Right kidney (tissue), 1 donor: ENCODE data around the gene PELI1.

ENCODE experiments used
- DNase-seq: peaks from one replicate; pipeline ENCODE4 v3.0.0-alpha.2; 2016

The PELI1 gene

GRCh38 chr2:64162516-64162915 lies 18.3 kb upstream of the PELI1 start:
- no peak for DNase-seq

DNA sequence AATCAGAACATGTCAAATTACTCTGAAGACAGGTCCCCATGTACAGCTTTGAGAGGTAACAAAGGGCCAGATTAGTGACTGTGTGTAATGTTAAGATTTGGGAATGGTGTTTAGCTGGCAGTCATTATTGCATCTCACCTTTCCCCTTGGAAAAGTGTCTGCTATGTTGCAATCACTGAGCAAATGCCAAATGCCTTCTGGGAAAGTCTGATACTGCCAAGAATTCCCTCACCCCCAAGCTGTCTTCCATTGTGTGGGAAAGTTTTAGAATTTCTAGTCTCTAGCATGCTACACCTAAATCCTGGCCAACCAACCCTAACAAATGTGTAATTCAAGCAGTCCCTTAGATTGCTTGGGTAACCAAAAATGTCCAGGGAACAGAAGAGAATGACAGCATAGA lies 13.6 kb upstream of the PELI1 start:
- DNase-seq: no peak

DNA sequence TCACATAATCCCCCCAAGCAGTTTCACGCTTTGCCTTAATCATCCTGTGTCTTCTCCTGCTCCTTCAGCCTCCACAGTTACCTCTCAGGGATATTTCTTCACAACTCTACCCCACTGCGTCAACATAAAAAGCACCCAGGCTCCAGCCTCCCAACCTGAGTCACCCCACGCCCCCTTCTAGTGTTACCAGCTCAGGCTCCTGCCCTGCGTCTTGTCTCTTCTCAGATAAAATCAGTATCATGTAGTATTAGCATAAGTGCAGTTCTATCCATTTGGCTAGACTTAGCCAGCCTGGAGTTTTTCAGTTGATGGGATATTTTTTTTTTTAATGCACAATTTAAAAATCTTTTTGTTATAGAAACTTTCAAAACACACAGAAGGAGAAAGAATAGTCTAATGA lies 9.6 kb upstream of the PELI1 start:
- no peak for DNase-seq

DNA sequence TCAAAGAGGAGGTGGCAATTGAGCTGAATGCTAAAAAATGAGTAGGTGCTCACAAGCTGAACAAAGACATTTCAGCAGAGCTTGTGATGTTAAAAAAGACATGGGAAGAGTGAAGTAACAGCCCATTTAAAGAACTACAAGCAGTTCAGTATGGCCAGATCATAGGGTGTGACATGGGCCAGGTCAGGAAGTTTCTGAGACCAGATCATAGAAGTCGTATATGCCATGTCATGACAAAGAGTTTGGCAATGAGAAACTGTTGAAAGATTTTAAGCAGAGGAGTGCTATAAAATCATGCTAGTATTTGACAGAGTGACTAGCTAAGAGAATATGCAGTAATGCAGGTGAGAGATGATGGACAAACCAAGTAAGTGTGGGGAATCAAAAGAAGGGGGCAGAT lies 7.3 kb upstream of the PELI1 start:
- DNase-seq: no peak

GRCh38 chr2:64145714-64146113 lies 1.5 kb upstream of the PELI1 start:
- no peak for DNase-seq

GRCh38 chr2:64145119-64145518 lies 899 bp upstream of the PELI1 start:
- DNase-seq: no peak

- DNase-seq: no peak
Observed at GRCh38 chr2:64143169-64144056, 807 bp downstream of the PELI1 start.

DNA sequence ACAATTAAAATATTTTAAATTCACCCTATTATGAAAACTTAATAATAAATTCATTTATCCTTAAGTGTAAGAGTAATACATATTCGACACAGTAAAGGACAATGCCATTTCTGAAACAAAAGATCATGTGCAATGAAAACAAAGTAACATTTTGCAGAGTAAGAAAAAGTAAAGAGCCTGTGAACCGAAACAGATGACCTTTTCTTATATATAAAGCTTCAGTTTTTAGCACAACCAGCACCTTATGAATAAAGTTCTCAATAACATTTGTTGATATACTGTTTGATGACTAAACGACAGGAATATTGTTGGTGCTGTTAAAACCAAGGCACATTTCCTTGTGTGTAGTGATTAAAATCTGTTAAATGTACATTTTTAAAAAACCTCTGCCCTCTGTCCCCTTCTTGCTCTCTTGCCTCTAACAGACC lies 1.5 kb downstream of the PELI1 start:
- DNase-seq: no peak

- DNase-seq: no peak
Observed at GRCh38 chr2:64141674-64142405, 2.4 kb downstream of the PELI1 start.

GRCh38 chr2:64140665-64141200 lies 3.5 kb downstream of the PELI1 start:
- no peak for DNase-seq

DNA sequence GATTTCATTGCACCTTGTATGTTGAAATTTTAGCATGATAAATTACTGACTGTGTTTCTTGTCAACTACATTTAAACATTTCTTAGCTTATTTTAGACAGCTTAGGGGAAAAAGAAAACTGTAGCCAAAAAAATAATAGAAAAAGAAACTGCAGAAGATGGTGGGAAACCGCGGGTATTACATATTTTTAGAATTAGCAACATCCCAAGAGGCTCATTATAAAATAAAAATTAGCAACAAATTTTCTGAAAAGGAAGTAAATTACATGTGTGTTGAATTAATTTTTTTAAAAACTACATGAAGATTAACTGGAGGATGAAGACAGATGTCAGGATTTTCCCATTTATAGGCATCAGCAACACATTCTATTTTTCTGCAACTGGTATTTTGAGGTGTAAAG lies 4.3 kb downstream of the PELI1 start:
- no peak for DNase-seq

GRCh38 chr2:64137996-64138395 lies 6.2 kb downstream of the PELI1 start:
- DNase-seq: no peak

DNA sequence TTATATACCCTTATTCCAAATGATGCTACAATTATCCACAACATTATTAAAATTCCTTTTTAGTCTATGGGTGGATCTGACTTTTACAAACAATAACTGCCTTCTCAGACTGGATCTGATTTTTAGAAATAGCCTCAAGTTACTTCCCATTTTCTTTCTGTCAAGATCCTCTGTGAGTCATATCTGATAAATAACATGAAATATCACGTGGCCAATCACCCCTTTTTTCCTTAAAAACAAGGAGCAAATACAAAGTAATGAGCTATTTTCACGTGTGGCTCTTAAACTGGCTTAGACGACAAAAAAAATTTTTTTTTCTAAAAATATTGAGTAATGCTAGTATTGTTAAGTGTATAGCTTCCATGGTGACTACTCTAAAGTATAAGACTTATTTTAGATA lies 6.7 kb downstream of the PELI1 start:
- no peak for DNase-seq

DNA sequence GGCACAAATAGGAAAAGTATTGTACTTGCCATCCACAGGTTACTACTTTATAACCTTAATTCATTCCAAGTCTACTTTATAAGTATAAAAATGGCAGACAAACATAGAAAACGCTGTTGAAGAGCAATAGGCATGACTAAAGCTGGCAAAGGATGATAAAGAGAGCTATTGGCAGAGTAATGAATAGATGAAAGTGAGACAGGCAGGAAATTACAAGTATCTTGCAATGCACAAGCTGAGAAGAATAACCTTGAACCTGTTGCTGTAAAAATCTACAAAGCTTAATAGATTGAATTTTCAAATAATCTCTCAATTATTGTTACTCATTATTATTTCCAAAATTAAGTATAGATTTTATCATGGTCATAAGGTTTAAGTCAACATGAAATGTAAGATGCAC lies 8.8 kb downstream of the PELI1 start:
- DNase-seq: no peak

DNA sequence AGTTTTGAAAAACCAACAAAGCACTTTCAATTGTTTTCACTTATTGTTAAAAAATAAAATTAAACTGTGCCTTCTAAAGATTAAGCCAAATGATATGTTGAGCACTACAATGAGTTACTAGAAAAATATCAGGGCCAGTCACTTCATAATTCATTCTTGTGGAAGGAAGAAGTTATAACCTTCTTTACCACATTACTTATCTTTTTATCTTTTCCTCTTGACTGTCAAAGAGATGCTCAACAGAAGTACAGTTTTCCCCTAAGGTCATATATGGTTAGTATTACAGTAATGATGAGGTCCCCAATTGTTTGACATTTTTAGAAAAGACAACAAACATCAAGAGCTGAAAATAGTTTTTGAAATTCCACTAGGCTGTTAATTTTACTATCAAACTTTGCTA lies 9.4 kb downstream of the PELI1 start:
- DNase-seq: no peak

DNA sequence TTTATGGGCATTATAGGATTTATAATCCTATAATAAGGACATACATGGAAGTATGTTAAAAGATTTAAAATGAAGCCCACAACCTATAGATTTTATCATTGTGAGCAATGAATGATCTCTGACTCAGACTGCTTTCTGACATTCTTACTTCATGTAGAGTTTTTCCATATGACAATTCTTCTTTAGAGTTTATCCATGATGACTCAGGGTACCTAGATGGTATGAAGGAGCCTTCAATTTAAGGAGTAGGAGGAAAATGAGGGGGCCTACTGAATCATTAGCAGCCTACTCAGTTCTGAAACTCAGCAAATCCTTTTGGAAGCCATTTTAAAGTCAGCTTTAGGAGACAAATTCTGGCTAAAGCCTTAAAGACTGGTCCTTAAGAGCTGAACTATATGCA lies 10.4 kb downstream of the PELI1 start:
- DNase-seq: no peak

GRCh38 chr2:64133354-64133753 lies 10.9 kb downstream of the PELI1 start:
- DNase-seq: no peak

DNA sequence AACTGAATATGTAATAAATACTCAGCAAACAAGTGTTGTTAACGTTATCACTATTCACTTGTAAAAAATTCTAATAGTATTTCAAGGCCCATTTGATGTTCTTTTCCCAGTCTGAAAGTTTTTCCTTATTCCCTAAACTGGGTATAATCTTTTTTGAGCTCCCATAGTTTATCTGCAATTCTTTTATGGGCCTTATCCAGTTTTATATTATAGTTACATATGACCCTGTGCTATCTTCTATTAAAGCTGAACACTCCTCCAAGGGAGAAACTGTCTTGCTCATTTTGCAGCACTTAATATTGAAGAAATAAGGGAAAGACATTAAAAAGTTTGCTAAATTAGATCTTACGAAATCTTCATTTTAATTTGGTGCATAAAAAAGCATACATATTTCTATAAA lies 13.9 kb downstream of the PELI1 start:
- no peak for DNase-seq

DNA sequence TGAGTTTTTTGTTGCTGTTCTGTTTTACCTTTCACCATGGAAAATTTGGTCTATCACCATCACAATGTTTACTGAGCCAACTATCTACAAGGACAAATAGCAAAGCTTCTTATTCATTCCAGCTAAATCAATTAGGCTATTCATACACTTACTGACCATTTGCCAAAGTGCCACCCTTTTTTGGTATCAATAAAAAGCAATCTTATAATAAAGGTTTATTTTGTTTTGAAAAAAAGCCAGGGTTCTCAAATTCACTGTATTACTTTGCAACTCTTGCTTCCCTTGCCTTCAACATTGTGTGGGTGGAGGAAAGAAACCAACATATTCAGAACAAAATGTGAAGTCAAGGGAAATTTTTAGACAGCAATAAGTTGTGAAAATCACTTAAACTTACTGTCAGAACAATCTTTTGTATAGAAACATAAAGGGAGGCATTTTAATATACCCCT lies 15.3 kb downstream of the PELI1 start:
- DNase-seq: no peak

- no peak for DNase-seq
Observed at GRCh38 chr2:64128406-64128805, 15.8 kb downstream of the PELI1 start.

DNA sequence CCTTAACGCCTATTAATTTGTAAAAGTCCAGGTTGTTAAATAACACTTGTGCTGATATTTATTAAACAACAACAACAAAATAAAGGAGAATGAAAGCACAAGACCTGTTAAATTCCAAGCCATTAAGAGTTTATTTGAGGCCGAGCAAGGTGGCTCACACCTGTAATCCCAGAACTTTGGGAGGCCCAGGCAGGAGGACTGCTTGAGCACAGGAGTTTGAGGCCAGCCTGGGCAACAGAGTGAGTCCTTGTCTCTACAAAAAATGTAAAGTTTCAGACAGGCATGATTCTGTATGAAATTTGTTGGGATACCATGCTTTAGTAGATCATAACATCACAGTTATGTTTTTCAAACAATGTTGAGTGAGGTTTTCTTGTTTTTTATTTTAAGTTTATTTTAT lies 17.1 kb downstream of the PELI1 start:
- DNase-seq: no peak

- DNase-seq: no peak
Observed at GRCh38 chr2:64126601-64127000, 17.6 kb downstream of the PELI1 start.

DNA sequence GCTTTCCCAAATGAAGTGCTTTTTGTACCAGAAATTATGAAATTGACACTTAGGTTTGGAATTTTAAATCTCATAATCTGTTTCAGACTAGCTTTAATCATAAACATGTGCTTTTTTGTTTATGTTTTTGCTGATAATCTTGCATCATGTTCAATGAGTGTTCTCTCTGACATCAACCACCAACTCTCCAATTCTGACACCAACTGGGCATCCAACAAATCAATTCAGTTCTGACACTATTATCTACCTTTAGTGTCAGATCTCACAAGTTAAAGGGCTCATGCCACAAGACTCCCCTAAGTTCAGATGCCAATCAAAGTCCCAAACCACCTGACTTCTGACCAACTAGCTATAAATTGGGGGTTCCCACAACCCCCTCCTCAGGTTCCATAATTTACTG lies 19.6 kb downstream of the PELI1 start:
- DNase-seq: no peak

DNA sequence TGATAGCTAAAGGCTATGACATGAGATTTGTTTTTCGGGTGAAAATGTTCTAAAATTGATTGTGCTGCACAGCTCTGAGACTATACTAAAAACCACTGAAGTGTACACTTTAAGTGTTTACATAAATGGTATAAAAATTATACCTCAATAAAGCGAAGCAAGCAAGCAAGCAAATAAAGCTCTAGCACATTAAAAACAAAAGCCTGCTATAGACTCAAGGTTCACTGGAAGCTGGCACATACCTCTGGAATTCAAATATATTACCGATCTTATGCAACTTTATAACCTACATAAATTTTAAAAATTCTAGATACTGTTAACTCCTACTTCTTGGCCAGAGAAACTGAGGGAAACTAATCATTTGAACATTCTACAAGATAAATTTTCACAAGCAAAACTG lies 20.1 kb downstream of the PELI1 start:
- no peak for DNase-seq
